ENCODE data around the gene OR8K5.

Gene OR8K5

GRCh38 chr11:56140151-56140661 is 19.9 kb downstream of the OR8K5 start, which contains the start of gene OR8J3:
Gene OR8J3 (minus strand): TSS chr11:56140201. CDS start chr11:56137718, 2,483 bp downstream.
- Histone ChIP-seq H3K4me1 (ENCODE audit: control insufficient read depth in 2 of 2, insufficient read depth in 1 of 2, low read depth in 1 of 2, low read length in 2 of 2) (no peaks in the 10 kb centered on the region), H2BK120ac (ENCODE audit: low read depth, low read length) (no peak within 1 kb of the TSS), H2AFZ (ENCODE audit: low read length) (no peak within 1 kb of the TSS), H3K14ac (ENCODE audit: low read length) (no peak within 1 kb of the TSS), H3K79me1 (ENCODE audit: low read depth, low read length) (no peaks in the 10 kb centered on the region), H3K18ac (ENCODE audit: low read length) (no peak within 1 kb of the TSS), H4K8ac (ENCODE audit: low read depth, low read length) (no peak within 1 kb of the TSS), H2BK5ac (ENCODE audit: low read length) (no peak within 1 kb of the TSS), H3K36me3 (replicated peaks in 1 of 2; ENCODE audit: control insufficient read depth in 2 of 2, insufficient read depth in 2 of 2, low read length in 2 of 2) (no peaks in the 10 kb centered on the region), H3K4me2 (ENCODE audit: insufficient read depth, low read length, poor library complexity, severe bottlenecking) (no peak within 1 kb of the TSS), H2BK15ac (ENCODE audit: low read length) (no peak within 1 kb of the TSS), H3K4me3 (ENCODE audit: low read length in 2 of 2) (no peak within 1 kb of the TSS), H3K23ac (ENCODE audit: low read depth, low read length, poor library complexity) (no peak within 1 kb of the TSS), H3K9ac (ENCODE audit: low read depth, low read length, poor library complexity) (no peak within 1 kb of the TSS), H2BK12ac (ENCODE audit: low read length) (no peak within 1 kb of the TSS), H3K4ac (ENCODE audit: low read length) (no peak within 1 kb of the TSS), H3K27me3 (ENCODE audit: control insufficient read depth in 3 of 3, insufficient read depth in 3 of 3, low read depth in 1 of 3, low read length in 3 of 3) (no peaks in the 10 kb centered on the region), H3K9me3 (replicated peaks in 1 of 2; ENCODE audit: control insufficient read depth in 2 of 2, insufficient read depth in 1 of 2, low read depth in 1 of 2, low read length in 2 of 2) (no peaks in the 10 kb centered on the region), H4K91ac (ENCODE audit: low read depth, low read length, poor library complexity) (no peak within 1 kb of the TSS), H2AK5ac (ENCODE audit: low read depth, low read length) (no peak within 1 kb of the TSS), H3K27ac (replicated peaks; ENCODE audit: low read length) (no peak within 1 kb of the TSS)
- no peak for DNase-seq (ENCODE audit: low spot score)

DNA sequence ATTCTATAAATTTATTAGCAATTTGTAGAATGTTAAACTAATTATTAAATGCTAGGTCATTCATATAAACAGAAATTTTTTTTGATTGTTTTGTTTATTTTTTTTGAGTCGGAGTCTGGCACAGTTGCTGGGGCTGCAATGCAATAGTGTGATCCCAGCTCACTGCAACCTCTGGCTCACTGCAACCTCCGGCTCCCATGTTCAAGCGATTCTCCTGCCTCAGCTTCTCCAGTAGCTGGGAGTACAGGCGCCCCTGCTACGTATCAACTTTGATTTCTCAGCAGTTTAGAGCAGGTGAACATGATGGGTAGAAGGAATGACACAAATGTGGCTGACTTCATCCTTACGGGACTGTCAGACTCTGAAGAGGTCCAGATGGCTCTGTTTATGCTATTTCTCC is 38.0 kb downstream of the OR8K5 start, which contains the start of gene OR8H3:
Gene OR8H3 (plus strand): TSS at position 301 of the 400 bp plus-strand sequence. CDS start 0 bp downstream, at position 301.
- H2BK120ac ChIP-seq (ENCODE audit: low read depth, low read length) = no peak within 1 kb of the TSS
- no CpG with 5 or more reads among the region's 6 CpGs for WGBS, 2 donors (ENCODE audit: extremely low coverage in 2 of 2, insufficient read length in 2 of 2, insufficient replicate concordance in 1 of 2)

More for the DNA sequence above, 38.0 kb downstream of the OR8K5 start, which contains the start of gene OR8H3:
- Histone ChIP-seq H3K23ac (ENCODE audit: low read depth, low read length, poor library complexity) (no peak within 1 kb of the TSS), H2AK5ac (ENCODE audit: low read depth, low read length) (no peak within 1 kb of the TSS), H3K36me3 (replicated peaks in 1 of 2; ENCODE audit: control insufficient read depth in 2 of 2, insufficient read depth in 2 of 2, low read length in 2 of 2) (no peaks in the 10 kb centered on the region), H3K27ac (replicated peaks; ENCODE audit: low read length) (no peak within 1 kb of the TSS), H3K4me2 (ENCODE audit: insufficient read depth, low read length, poor library complexity, severe bottlenecking) (no peak within 1 kb of the TSS), H3K4me3 (ENCODE audit: low read length in 2 of 2) (no peak within 1 kb of the TSS), H4K91ac (ENCODE audit: low read depth, low read length, poor library complexity) (no peak within 1 kb of the TSS), H4K8ac (ENCODE audit: low read depth, low read length) (no peak within 1 kb of the TSS), H2BK12ac (ENCODE audit: low read length) (no peak within 1 kb of the TSS), H2BK15ac (ENCODE audit: low read length) (no peak within 1 kb of the TSS), H2AFZ (ENCODE audit: low read length) (no peak within 1 kb of the TSS), H3K4ac (ENCODE audit: low read length) (no peak within 1 kb of the TSS), H3K14ac (ENCODE audit: low read length) (no peak within 1 kb of the TSS), H3K18ac (ENCODE audit: low read length) (no peak within 1 kb of the TSS), H2BK5ac (ENCODE audit: low read length) (no peak within 1 kb of the TSS), H3K9ac (ENCODE audit: low read depth, low read length, poor library complexity) (no peak within 1 kb of the TSS), H3K27me3 (ENCODE audit: control insufficient read depth in 3 of 3, insufficient read depth in 3 of 3, low read depth in 1 of 3, low read length in 3 of 3) (no peaks in the 10 kb centered on the region), H3K79me1 (ENCODE audit: low read depth, low read length) (no peaks in the 10 kb centered on the region), H3K9me3 (replicated peaks in 1 of 2; ENCODE audit: control insufficient read depth in 2 of 2, insufficient read depth in 1 of 2, low read depth in 1 of 2, low read length in 2 of 2) (no peaks in the 10 kb centered on the region), H3K4me1 (ENCODE audit: control insufficient read depth in 2 of 2, insufficient read depth in 1 of 2, low read depth in 1 of 2, low read length in 2 of 2) (no peaks in the 10 kb centered on the region)
- DNase-seq (ENCODE audit: low spot score) = no peak

Data from neuronal stem cell (in vitro differentiated cells).